CD4-positive, alpha-beta memory T cell (primary cell): Measurements from ENCODE around the gene VWA3B. TPM values are rescaled to one million over a fixed set of nuclear protein-coding genes. Genes with fewer than 3 reads are reported as not detected.
A peak's percentile ranks its signal among the peaks of the same experiment; 100 is the strongest.

Source experiments
- CTCF ChIA-PET: fragments of 350-600 bp; sonication (Branson Sonifier 250); formaldehyde crosslinking; loops from one replicate; lab custom pipeline; 2021; ENCODE audit warnings: inconsistent platforms; ENCODE audit not compliant: partially characterized antibody; lab: Charles Lee
- POLR2A ChIA-PET: fragments of 350-600 bp; sonication (Branson Sonifier 250); formaldehyde crosslinking; loops from one replicate; lab custom pipeline; 2021; ENCODE audit not compliant: partially characterized antibody; lab: Charles Lee
- DNase-seq, 5 donors: peaks; one replicate each; pipeline versions ENCODE4 v3.0.0 to v3.0.0-alpha.2; 2020 to 2022; ENCODE audit warnings: mixed read lengths in 1 of 5
- H3K27ac ChIP-seq: one replicate; pipeline ENCODE4 v1.7.0; 2013; ENCODE audit warnings: low read depth, low read length
- H3K27me3 ChIP-seq: 2 replicates; pipeline ENCODE4 v1.7.0; 2013; ENCODE audit warnings: mild to moderate bottlenecking, low read length, moderate library complexity; ENCODE audit not compliant: insufficient read depth
- H3K36me3 ChIP-seq: 2 replicates; pipeline ENCODE4 v1.7.0; 2013; ENCODE audit warnings: mild to moderate bottlenecking, low read length, moderate library complexity; ENCODE audit not compliant: insufficient read depth
- H3K4me1 ChIP-seq: 2 replicates; pipeline ENCODE4 v1.7.0; 2013; ENCODE audit warnings: mild to moderate bottlenecking, low read length, moderate library complexity; ENCODE audit not compliant: insufficient read depth
- H3K4me3 ChIP-seq, 2 donors: one replicate each; pipeline ENCODE4 v1.7.0; 2013; ENCODE audit warnings: low read length in 2 of 2, mild to moderate bottlenecking in 1 of 2
- H3K9me3 ChIP-seq, 2 donors: one replicate each; pipeline ENCODE4 v1.7.0; 2013; ENCODE audit warnings: low read length in 2 of 2, control low read depth in 1 of 2; ENCODE audit not compliant: control insufficient read depth in 1 of 2
- H3K27ac Mint-ChIP-seq, 7 donors: one replicate each; pipeline ENCODE4 v1.8.0; 2020 to 2021; ENCODE audit warnings: mixed read lengths in 7 of 7, mild to moderate bottlenecking in 6 of 7, inconsistent platforms in 3 of 7, moderate library complexity in 3 of 7
- H3K27me3 Mint-ChIP-seq, 2 donors: one replicate each; pipeline ENCODE4 v1.8.0; 2020 to 2021; ENCODE audit warnings: mixed read lengths in 2 of 2
- H3K36me3 Mint-ChIP-seq, 2 donors: one replicate each; pipeline ENCODE4 v1.8.0; 2020 to 2021; ENCODE audit warnings: mixed read lengths in 2 of 2, inconsistent platforms in 1 of 2, mild to moderate bottlenecking in 1 of 2
- H3K4me1 Mint-ChIP-seq, 4 donors: one replicate each; pipeline ENCODE4 v1.8.0; 2020 to 2021; ENCODE audit warnings: mixed read lengths in 4 of 4, mild to moderate bottlenecking in 1 of 4
- H3K4me3 Mint-ChIP-seq, 8 donors: one replicate each; pipeline ENCODE4 v1.8.0; 2020 to 2021; ENCODE audit warnings: mixed read lengths in 8 of 8, mild to moderate bottlenecking in 7 of 8, moderate library complexity in 6 of 8, inconsistent platforms in 3 of 8
- H3K9me3 Mint-ChIP-seq, 8 donors: one replicate each; pipeline ENCODE4 v1.8.0; 2020 to 2021; ENCODE audit warnings: mixed read lengths in 8 of 8, mild to moderate bottlenecking in 5 of 8, inconsistent platforms in 3 of 8, moderate library complexity in 1 of 8
- intact Hi-C: fragments of 100-400 bp; cut with micrococcal nuclease; formaldehyde crosslinking; loops from one replicate; pipeline ENCODE4 v1.15.1; 2023
- polyA plus RNA-seq, 2 donors: library from polyadenylated mRNA; unstranded; fragments of 300-500 nt; fragmentation: Illumina TruSeq; gene quantifications; one replicate each; pipeline ENCODE4 v1.2.3, GENCODE V29; 2021
- total RNA-seq, 2 experiments: library from RNA; stranded (reverse); gene quantifications; one replicate each; pipeline ENCODE4 v1.2.3, GENCODE V29; 2021

VWA3B gene
- total and polyA plus RNA-seq, 4 experiments from 2014 or later = not detected

DNA sequence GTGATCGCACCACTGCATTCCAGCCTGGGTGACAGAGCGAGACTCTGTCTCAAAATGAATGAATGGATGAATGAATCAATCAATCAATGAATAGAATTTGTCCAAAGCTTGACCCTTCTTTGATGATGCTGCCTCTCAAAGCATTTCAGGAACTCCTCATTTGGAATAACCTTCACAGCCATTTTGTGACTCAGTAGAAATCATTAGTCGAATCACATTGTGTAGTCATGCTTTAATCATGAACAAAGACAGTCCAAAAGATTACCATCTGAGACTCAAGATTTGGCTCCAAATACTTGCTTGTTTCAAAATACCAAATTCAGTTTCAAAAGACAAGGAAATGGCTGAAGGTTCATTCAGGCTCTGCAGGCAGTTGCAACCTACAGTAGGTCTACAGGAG is 83.1 kb downstream of the VWA3B start:
- H3K9me3 Mint-ChIP-seq = peaks cover 0 to 4% (median 0%) of the 10 kb centered on the region in 8 donors
- H3K27me3 ChIP-seq = no peaks in the 10 kb centered on the region
- H3K36me3 ChIP-seq = no peaks in the 10 kb centered on the region
- no peaks in the 10 kb centered on the region for H3K9me3 ChIP-seq
- no peak overlapping the region for H3K4me3 Mint-ChIP-seq
- ChIA-PET POLR2A (no interaction called here), CTCF (no interaction called here)
- no peak overlapping the region for H3K27ac ChIP-seq
- H3K4me1 ChIP-seq = no peaks in the 10 kb centered on the region
- H3K4me1 Mint-ChIP-seq = no peaks in the 10 kb centered on the region
- no peaks in the 10 kb centered on the region for H3K36me3 Mint-ChIP-seq
- H3K27me3 Mint-ChIP-seq = peaks cover 27 to 37% of the 10 kb centered on the region in 2 donors
- no peak overlapping the region for H3K27ac Mint-ChIP-seq
- DNase-seq = no peak
- intact Hi-C loops = no loop called here
- no peak overlapping the region for H3K4me3 ChIP-seq

- ChIA-PET CTCF (no interaction called here), POLR2A (no interaction called here)
- intact Hi-C loops = no loop called here
- no peak overlapping the region for H3K27ac Mint-ChIP-seq
- H3K9me3 ChIP-seq = no peaks in the 10 kb centered on the region
- no peak overlapping the region for H3K4me3 Mint-ChIP-seq
- peaks cover 0 to 5% (median 0%) of the 10 kb centered on the region in 8 donors for H3K9me3 Mint-ChIP-seq
- no peak overlapping the region for H3K4me3 ChIP-seq
- DNase-seq = no peak
- H3K4me1 ChIP-seq = no peaks in the 10 kb centered on the region
- no peaks in the 10 kb centered on the region for H3K36me3 ChIP-seq
- H3K36me3 Mint-ChIP-seq = no peaks in the 10 kb centered on the region
- H3K27me3 ChIP-seq = no peaks in the 10 kb centered on the region
- peaks cover 27 to 42% of the 10 kb centered on the region in 2 donors for H3K27me3 Mint-ChIP-seq
- H3K27ac ChIP-seq = no peak overlapping the region
- peaks cover 0 to 3% (median 0%) of the 10 kb centered on the region in 4 donors for H3K4me1 Mint-ChIP-seq
Measured at GRCh38 chr2:98172150-98172765, 85.3 kb downstream of the VWA3B start.

GRCh38 chr2:98172951-98173350 is 86.0 kb downstream of the VWA3B start:
- intact Hi-C loops = no loop called here
- no peaks in the 10 kb centered on the region for H3K9me3 ChIP-seq
- Mint-ChIP-seq H3K36me3 (no peaks in the 10 kb centered on the region), H3K27me3 (peaks cover 20 to 43% of the 10 kb centered on the region in 2 donors), H3K9me3 (peaks cover 0 to 5% (median 0%) of the 10 kb centered on the region in 8 donors), H3K27ac (no peak overlapping the region), H3K4me3 (no peak overlapping the region), H3K4me1 (peaks cover 0 to 3% (median 0%) of the 10 kb centered on the region in 4 donors)
- no peak overlapping the region for H3K27ac ChIP-seq
- no peak for DNase-seq
- no peaks in the 10 kb centered on the region for H3K36me3 ChIP-seq
- ChIA-PET CTCF (no interaction called here), POLR2A (no interaction called here)
- no peaks in the 10 kb centered on the region for H3K4me1 ChIP-seq
- H3K4me3 ChIP-seq = no peak overlapping the region
- H3K27me3 ChIP-seq = no peaks in the 10 kb centered on the region

- H3K4me3 Mint-ChIP-seq = no peak overlapping the region
- no peaks in the 10 kb centered on the region for H3K4me1 ChIP-seq
- H3K27ac ChIP-seq = no peak overlapping the region
- DNase-seq = no peak
- H3K4me1 Mint-ChIP-seq = peaks cover 0 to 3% (median 0%) of the 10 kb centered on the region in 4 donors
- H3K27me3 Mint-ChIP-seq = peaks cover 18 to 40% of the 10 kb centered on the region in 2 donors
- no peaks in the 10 kb centered on the region for H3K9me3 ChIP-seq
- H3K36me3 Mint-ChIP-seq = no peaks in the 10 kb centered on the region
- ChIA-PET POLR2A (no interaction called here), CTCF (no interaction called here)
- H3K36me3 ChIP-seq = no peaks in the 10 kb centered on the region
- no peaks in the 10 kb centered on the region for H3K27me3 ChIP-seq
- peak overlapping the region in 1 of 7 donors; percentile 24 for H3K27ac Mint-ChIP-seq
- H3K9me3 Mint-ChIP-seq = peaks cover 0 to 4% (median 0%) of the 10 kb centered on the region in 8 donors
- intact Hi-C loops = no loop called here
- no peak overlapping the region for H3K4me3 ChIP-seq
Measured at GRCh38 chr2:98175811-98176210, 88.8 kb downstream of the VWA3B start.

DNA sequence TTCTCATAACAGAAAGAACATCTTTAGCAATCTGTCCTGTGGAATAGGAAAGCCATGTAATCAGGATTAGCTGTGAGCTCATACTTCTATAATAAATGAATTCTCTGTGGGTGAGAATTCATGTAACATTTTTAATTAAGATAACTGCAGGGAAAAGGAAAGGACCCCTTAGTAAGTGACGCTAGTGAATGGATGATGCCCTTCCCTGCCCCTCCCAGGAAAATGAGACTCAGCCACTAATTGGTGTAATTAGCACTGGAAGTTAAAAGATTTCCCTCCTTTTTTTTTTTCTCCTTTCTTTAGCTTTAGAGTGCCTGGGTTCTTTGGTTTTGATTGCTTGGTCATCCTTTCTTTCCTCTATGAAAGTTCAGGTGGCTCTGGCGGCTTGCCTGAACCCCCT is 90.3 kb downstream of the VWA3B start:
- no peaks in the 10 kb centered on the region for H3K36me3 Mint-ChIP-seq

GRCh38 chr2:98177986-98178385 is 91.0 kb downstream of the VWA3B start:
- no peaks in the 10 kb centered on the region for H3K27me3 ChIP-seq
- H3K36me3 ChIP-seq = no peaks in the 10 kb centered on the region
- intact Hi-C loops = no loop called here
- H3K4me3 ChIP-seq = no peak overlapping the region
- H3K9me3 ChIP-seq = no peaks in the 10 kb centered on the region
- no peaks in the 10 kb centered on the region for H3K4me1 ChIP-seq
- ChIA-PET CTCF (no interaction called here), POLR2A (no interaction called here)
- H3K36me3 Mint-ChIP-seq = no peaks in the 10 kb centered on the region
- H3K27me3 Mint-ChIP-seq = peaks cover 8 to 39% of the 10 kb centered on the region in 2 donors
- peaks cover 0 to 1% (median 0%) of the 10 kb centered on the region in 8 donors for H3K9me3 Mint-ChIP-seq
- no peak overlapping the region for H3K4me3 Mint-ChIP-seq
- no peak for DNase-seq
- H3K27ac Mint-ChIP-seq = no peak overlapping the region
- H3K27ac ChIP-seq = no peak overlapping the region
- H3K4me1 Mint-ChIP-seq = peaks cover 0 to 3% (median 0%) of the 10 kb centered on the region in 4 donors

More for the DNA sequence above, 90.3 kb downstream of the VWA3B start:
- Mint-ChIP-seq H3K9me3 (peaks cover 0 to 1% (median 0%) of the 10 kb centered on the region in 8 donors), H3K27ac (no peak overlapping the region), H3K4me1 (peaks cover 0 to 3% (median 0%) of the 10 kb centered on the region in 4 donors), H3K4me3 (no peak overlapping the region), H3K27me3 (peaks cover 15 to 41% of the 10 kb centered on the region in 2 donors)
- H3K36me3 ChIP-seq = no peaks in the 10 kb centered on the region
- H3K27ac ChIP-seq = no peak overlapping the region
- ChIA-PET POLR2A (no interaction called here), CTCF (no interaction called here)
- no peak overlapping the region for H3K4me3 ChIP-seq
- no peaks in the 10 kb centered on the region for H3K4me1 ChIP-seq
- intact Hi-C loops = no loop called here
- no peaks in the 10 kb centered on the region for H3K27me3 ChIP-seq
- DNase-seq = no peak
- no peaks in the 10 kb centered on the region for H3K9me3 ChIP-seq

DNA sequence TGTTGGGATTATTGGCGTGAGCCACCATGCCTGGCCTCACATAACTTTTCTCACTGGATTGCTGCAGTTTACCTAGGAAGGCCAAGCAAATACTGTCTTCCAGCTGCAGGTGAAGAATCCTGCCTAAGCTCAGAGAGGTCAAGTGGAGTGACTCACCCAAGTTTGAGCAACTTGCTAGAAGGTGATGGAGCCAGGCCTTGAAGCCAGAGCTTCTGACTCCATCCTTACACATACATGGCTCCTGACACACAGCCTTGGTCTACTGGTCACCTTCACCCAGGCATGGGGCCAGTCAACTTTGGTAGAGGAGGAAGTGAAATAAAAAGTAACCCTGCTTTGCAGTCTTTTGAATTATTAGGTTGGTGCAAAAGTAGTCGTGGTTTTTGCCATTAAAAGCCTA is 93.5 kb downstream of the VWA3B start:
- Mint-ChIP-seq H3K4me1 (peaks cover 0 to 3% (median 0%) of the 10 kb centered on the region in 4 donors), H3K27me3 (peaks cover 8 to 37% of the 10 kb centered on the region in 2 donors), H3K9me3 (peaks cover 0 to 3% (median 0%) of the 10 kb centered on the region in 8 donors), H3K4me3 (no peak overlapping the region), H3K27ac (no peak overlapping the region), H3K36me3 (no peaks in the 10 kb centered on the region)
- ChIA-PET CTCF (no interaction called here), POLR2A (no interaction called here)
- H3K27ac ChIP-seq = no peak overlapping the region
- intact Hi-C loops = no loop called here
- no peaks in the 10 kb centered on the region for H3K9me3 ChIP-seq
- H3K27me3 ChIP-seq = no peaks in the 10 kb centered on the region
- DNase-seq = no peak
- H3K4me1 ChIP-seq = no peaks in the 10 kb centered on the region
- no peak overlapping the region for H3K4me3 ChIP-seq
- no peaks in the 10 kb centered on the region for H3K36me3 ChIP-seq
